GM19099 (cell line): ENCODE results near the gene EID3.

Experiments used
- POLR2A ChIP-seq: IDR thresholded peaks from 3 replicates; pipeline ENCODE4 v1.6.1; 2011; ENCODE audit warnings: low read depth; ENCODE audit not compliant: insufficient read length; ENCODE audit errors: extremely low read depth

EID3 gene

GRCh38 chr12:104316936-104317335, 13.4 kb downstream of the EID3 start:
- TF ChIP-seq POLR2A, result no peak

GRCh38 chr12:104317538-104318210, 14.1 kb downstream of the EID3 start:
- no peak for TF ChIP-seq POLR2A

GRCh38 chr12:104319028-104319427, 15.5 kb downstream of the EID3 start:
- no peak for TF ChIP-seq POLR2A

GRCh38 chr12:104319918-104320626, 16.5 kb downstream of the EID3 start:
- TF ChIP-seq POLR2A, result no peak

GRCh38 chr12:104320627-104321024, 17.1 kb downstream of the EID3 start:
- no peak for TF ChIP-seq POLR2A

GRCh38 chr12:104321949-104322348, 18.4 kb downstream of the EID3 start:
- TF ChIP-seq POLR2A, result no peak

GRCh38 chr12:104323899-104324298, 20.4 kb downstream of the EID3 start:
- no peak for TF ChIP-seq POLR2A

- no peak for TF ChIP-seq POLR2A
Measured at GRCh38 chr12:104328790-104329189, 25.3 kb downstream of the EID3 start.

GRCh38 chr12:104329707-104330532, 26.4 kb downstream of the EID3 start:
- no peak for TF ChIP-seq POLR2A

- TF ChIP-seq POLR2A, result no peak
Measured at GRCh38 chr12:104331376-104331775, 27.8 kb downstream of the EID3 start.

GRCh38 chr12:104333692-104334255, 30.2 kb downstream of the EID3 start:
- no peak for TF ChIP-seq POLR2A

GRCh38 chr12:104334581-104334980, 31.0 kb downstream of the EID3 start:
- no peak for TF ChIP-seq POLR2A

- TF ChIP-seq POLR2A, result no peak
Measured at GRCh38 chr12:104336115-104336514, 32.6 kb downstream of the EID3 start.

GRCh38 chr12:104337030-104337558, 33.6 kb downstream of the EID3 start:
- no peak for TF ChIP-seq POLR2A

- TF ChIP-seq POLR2A, result no peak
Measured at GRCh38 chr12:104339663-104340062, 36.1 kb downstream of the EID3 start.

- TF ChIP-seq POLR2A, result no peak
Measured at GRCh38 chr12:104340177-104340576, 36.6 kb downstream of the EID3 start.
